Measurements from ENCODE around the gene KIAA1755. TPM values are rescaled to one million over a fixed set of nuclear protein-coding genes. Genes with fewer than 3 reads are reported as not detected.

The KIAA1755 gene
- total and polyA plus RNA-seq, 10 of the 15 experiments (the other 5 are each of a cell fraction or from before 2014, with no cell fraction given), result not detected

GRCh38 chr20:38190936-38191371, 69.6 kb downstream of the KIAA1755 start (continued):
- TF ChIP-seq FOS (IDR thresholded peaks at IDR 0.05; ENCODE audit: borderline replicate concordance, extremely low read depth, insufficient read length) (no peak), EP300 (IDR thresholded peaks at IDR 0.05; ENCODE audit: borderline replicate concordance in 1 of 2, control insufficient read depth in 1 of 2, low read depth in 2 of 2, low read length in 2 of 2) (no peak), ZNF622 (IDR thresholded peaks at IDR 0.05) (no peak)

- ChIA-PET POLR2A (no interaction called here), CTCF (interaction anchor here (1.7 to 2.5 kb wide), 3 partner anchors 18 to 132 kb away, joined by 3 to 9 read pairs (median 6); no protein-coding TSS in a partner anchor), SMC1A (ENCODE audit: uncharacterized antibody, unreplicated experiment) (no interaction called here), RAD21 (ENCODE audit: unreplicated experiment) (no interaction called here)
- H3K4me2 ChIP-seq (ENCODE audit: control insufficient read depth, insufficient read depth), result no peak overlapping the region
- H3K79me2 ChIP-seq (ENCODE audit: control insufficient read depth, insufficient read depth, low read length), result no peaks in the 10 kb centered on the region
- no peak overlapping the region for H3K4me3 ChIP-seq
- no peak overlapping the region for H2AFZ ChIP-seq (ENCODE audit: control insufficient read depth, low read depth, low read length)
- intact Hi-C loops (cut with micrococcal nuclease; ENCODE audit: unreplicated experiment), result no loop called here
- ATAC-seq, result no peak
- H3K27ac ChIP-seq (ENCODE audit: control insufficient read depth, insufficient read depth), result no peak overlapping the region
- no peak for DNase-seq (ENCODE audit: low read depth, low spot score)
- H3K9ac ChIP-seq (ENCODE audit: control insufficient read depth, insufficient read depth, low read length), result no peak overlapping the region
- H3K36me3 ChIP-seq (ENCODE audit: control insufficient read depth in 2 of 2, insufficient read depth in 2 of 2, low read length in 1 of 2), result no peaks in the 10 kb centered on the region
- in situ Hi-C loops (cut with MboI), result no loop called here
- no peaks in the 10 kb centered on the region for H3K9me3 ChIP-seq (replicated peaks; ENCODE audit: control insufficient read depth, insufficient read depth, low read length)
- BruUV-seq (replicated peaks), result no TSS peak
- TF ChIP-seq EGR1 (IDR thresholded peaks at IDR 0.05; ENCODE audit: borderline replicate concordance in 1 of 2, low read depth in 2 of 2, low read length in 2 of 2), result no peak
- no peak for TF ChIP-seq HDAC6 (IDR thresholded peaks at IDR 0.05; ENCODE audit: unreplicated experiment)
- no peak for TF ChIP-seq BCL11A (IDR thresholded peaks at IDR 0.05; ENCODE audit: low read depth, low read length)
- TF ChIP-seq MAX (IDR thresholded peaks at IDR 0.05; ENCODE audit: low read depth, low read length), result no peak
- no peak for TF ChIP-seq NR2C2 (IDR thresholded peaks at IDR 0.05; ENCODE audit: borderline replicate concordance, control insufficient read depth, insufficient read length, low read depth)
- no peak for TF ChIP-seq REST (IDR thresholded peaks at IDR 0.05; ENCODE audit: low read depth, low read length)
- no peak for TF ChIP-seq BACH1 (IDR thresholded peaks at IDR 0.05; ENCODE audit: borderline replicate concordance)
- TF ChIP-seq PML (IDR thresholded peaks at IDR 0.05; ENCODE audit: low read length), result no peak
- H3K27me3 ChIP-seq (replicated peaks in 1 of 2; ENCODE audit: control insufficient read depth in 2 of 2, insufficient read depth in 2 of 2, low read length in 1 of 2), result no peaks in the 10 kb centered on the region; a peak in 2 of 4 replicates
- no peaks in the 10 kb centered on the region for H3K4me1 ChIP-seq (ENCODE audit: control insufficient read depth, insufficient read depth, low read length)
- H4K20me1 ChIP-seq (ENCODE audit: control insufficient read depth, insufficient read depth), result no peaks in the 10 kb centered on the region
- no peak for FAIRE-seq
- 29% methylated on average over 6 of the region's 6 CpGs for WGBS (ENCODE audit: insufficient coverage, insufficient replicate concordance, low lambda C conversion rate, missing lambda C conversion rate)
Observed at GRCh38 chr20:38190166-38190565, 70.4 kb downstream of the KIAA1755 start.

All from GM12878 (cell line).